NCI-H226 (cell line): Measurements from ENCODE around the gene USP30.
"Not testable (repeated sequence)": the region's sequence is repeated elsewhere in the genome, so short reads cannot be mapped to it uniquely, and the experiment has no call there.

ENCODE experiments used
- DNase-seq: peaks from one replicate; pipeline ENCODE4 v3.0.0-alpha.2; 2015

USP30 gene

DNA sequence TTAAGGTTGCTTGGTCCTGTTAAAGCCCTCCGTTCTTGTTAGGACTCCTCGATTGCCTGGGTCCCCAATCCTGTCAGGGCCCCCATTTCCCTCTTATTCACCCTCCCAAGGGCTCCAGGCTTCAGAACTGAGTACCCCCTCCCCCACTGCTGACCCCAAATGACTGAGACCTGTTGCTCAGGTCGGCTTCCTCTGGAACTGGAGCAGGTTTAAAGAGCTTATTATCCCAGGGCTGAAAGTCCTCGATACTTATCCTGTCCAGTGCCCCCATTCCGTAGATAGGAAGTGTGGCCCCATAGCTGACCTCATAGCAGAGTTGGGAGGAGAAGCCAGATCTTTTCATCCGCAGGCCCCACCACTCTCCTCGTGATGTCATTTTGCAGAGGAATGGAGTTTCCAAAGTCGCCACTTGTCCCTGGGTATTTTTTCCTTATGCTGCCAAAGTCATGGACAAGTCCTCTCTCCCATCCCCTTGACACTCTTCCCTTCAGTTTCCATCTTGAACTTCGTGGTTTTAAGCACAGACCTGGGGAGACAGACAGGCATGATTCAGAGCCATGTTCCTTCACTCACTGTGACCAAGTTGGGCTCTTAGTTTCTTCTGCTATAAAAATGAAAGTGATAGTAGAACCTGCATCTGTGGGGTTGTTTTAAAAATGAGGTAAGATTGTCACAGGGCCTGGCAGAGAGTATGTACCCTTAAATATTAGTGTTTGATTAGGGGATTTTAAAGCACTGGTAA, 1.2 kb downstream of the USP30 start:
- no peak for DNase-seq

DNA sequence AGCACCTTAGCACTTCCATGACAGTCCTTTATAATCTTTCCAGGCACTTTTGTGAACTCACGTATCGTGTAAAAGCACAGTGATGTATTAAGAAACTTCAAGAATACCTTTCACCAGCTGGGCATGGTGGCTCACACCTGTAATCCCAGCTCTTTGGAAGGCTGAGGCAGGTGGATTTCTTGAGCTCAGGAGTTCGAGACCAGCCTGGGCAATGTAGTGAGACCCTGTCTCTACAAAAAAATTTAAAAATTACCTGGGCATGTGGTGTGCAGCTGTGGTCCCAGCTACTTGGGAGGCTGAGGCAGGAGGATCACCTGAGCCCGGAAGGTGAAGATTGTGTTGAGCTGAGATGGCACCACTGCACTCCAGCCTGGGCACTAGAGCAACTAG, 1.7 kb downstream of the USP30 start:
- not testable (repeated sequence) for DNase-seq

DNA sequence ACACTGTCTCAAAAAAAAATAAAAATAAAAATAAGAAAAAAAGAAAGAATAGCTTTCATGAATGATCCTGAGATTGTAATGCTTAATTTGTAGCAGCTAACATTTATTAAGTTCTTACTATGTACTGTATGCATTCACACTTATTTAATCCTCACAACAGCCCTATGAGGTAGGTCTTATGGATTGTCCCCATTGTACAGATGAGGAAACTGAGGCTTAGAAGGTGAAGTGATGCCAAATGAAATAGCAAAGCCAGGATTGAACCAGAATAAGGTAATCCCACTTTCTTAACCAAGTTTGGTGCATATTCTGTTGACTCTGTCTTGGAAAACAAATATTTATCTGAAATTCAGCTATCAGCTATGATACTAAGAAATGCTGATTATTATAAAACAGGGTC, 2.1 kb downstream of the USP30 start:
- DNase-seq: no peak

DNA sequence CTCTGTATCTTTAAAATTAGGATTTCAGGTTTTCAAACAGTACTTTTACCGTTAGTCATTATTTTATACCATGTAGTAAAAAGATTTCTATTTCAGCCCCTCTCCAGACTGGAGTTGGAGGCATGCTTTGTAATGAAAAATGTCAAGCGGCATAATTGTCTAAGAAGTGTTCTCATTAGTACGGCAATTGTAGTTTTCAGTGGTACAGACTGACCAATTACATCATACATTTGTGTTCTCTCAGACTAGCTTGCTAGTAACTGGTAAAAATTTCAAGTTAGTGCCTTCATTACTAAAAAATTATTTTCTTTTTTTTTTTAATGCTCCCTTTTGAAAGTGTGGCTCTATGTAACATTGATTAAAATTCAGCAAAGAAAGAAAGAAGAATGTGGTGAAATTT, 4.5 kb downstream of the USP30 start:
- DNase-seq: no peak

DNA sequence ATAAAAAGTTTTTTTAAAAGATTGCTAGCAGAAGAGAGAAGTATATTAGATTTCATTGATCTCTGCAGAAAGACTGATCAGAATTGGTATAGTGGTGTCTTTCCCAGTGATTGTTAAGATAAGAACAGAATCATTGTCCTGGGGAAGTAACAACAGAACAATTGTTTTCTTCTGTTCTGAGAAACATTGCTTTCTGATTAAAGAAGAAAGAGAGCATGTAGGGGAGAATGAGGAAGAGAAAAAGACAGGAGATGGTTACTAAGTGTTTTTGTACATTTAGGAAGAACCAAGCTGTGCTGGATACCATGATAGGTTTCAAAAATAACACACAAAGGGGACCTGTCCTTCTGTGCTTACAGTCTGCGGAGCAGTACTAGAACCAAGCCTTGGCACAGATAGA, 5.0 kb downstream of the USP30 start:
- no peak for DNase-seq

DNA sequence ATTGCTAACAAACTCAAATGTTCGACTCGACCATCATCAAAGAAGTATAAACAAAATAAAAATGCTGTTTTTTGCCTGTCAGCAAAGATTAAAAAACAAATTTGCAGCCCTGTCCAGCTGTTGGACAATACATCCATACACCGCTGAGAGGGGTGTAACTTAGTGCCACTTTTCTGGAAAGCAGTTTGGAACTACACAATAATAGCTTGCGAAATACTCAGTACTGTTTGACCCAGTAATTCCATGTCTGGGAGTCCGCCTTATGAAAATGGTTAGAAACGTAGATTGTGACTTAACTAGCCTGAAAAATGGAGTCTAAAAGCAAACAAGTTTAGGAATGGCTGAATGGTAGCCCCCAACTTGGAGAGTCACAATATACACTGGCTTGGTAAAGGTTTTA, 6.4 kb downstream of the USP30 start:
- DNase-seq: no peak

DNA sequence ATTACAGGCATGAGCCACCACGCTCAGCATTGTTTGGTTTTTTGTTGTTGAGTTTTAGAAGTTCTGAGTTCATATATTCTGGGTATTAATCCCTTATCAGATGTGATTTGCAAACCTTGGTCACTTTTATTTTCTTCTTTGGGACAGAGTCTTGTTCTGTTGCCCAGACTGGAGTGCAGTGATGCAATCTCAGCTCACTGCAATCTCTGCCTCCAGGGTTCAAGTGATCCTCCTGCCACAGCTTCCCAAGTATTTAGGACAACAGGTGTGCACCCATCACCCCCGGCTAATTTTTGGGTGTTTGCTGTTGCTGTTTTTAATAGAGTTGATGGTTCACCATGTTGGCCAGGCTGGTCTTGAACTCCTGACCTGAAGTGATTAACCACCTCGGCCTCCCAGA, 11.8 kb downstream of the USP30 start:
- no peak for DNase-seq

DNA sequence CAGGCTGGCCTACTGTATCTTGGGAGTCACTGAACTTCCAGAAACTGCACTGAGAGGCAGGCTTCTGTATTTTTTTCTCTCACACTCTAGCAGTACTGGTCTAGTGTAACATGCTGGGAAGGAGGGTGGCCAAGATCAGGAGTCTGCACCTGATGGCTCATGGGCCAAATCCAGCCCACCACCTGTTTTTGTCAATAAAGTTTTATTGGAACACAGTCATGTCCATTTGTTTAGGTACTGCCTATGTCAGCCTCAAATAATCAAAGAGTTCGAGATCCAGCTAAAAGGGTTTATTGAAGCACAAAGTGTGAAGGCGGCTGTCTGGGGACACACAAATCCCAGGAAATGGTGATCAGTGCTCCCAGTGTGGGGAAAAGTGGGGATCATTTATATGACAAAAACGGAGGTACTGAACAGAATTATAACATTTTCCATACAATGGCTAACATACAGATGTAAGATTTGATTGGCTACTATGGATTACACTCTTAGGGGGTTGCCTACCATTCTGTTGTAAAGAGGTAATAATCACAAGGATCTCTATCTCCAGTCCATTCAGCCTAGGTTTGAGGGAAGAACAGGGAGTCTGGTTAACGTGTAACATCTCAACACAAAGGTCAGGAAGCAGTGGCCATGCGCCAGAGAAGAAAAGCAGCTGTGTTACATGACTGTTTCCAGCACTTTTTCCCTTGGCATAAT, 12.9 kb downstream of the USP30 start:
- no peak for DNase-seq

DNA sequence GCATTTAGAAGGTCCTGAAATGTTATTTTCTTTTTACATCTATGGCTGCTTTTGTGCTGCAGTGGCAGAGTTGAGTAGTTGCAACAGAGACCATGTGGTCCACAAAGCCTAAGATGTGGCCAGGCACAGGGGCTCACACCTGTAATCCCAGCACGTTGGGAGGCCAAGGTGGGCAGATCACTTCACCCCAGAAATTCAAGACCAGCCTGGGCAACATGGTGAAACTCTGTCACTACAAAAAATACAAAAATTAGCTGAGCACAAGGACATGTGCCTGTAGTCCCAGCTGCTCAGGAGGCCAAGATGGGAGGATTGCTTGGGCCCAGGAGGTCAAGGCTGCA, 13.4 kb downstream of the USP30 start:
- DNase-seq: no peak

DNA sequence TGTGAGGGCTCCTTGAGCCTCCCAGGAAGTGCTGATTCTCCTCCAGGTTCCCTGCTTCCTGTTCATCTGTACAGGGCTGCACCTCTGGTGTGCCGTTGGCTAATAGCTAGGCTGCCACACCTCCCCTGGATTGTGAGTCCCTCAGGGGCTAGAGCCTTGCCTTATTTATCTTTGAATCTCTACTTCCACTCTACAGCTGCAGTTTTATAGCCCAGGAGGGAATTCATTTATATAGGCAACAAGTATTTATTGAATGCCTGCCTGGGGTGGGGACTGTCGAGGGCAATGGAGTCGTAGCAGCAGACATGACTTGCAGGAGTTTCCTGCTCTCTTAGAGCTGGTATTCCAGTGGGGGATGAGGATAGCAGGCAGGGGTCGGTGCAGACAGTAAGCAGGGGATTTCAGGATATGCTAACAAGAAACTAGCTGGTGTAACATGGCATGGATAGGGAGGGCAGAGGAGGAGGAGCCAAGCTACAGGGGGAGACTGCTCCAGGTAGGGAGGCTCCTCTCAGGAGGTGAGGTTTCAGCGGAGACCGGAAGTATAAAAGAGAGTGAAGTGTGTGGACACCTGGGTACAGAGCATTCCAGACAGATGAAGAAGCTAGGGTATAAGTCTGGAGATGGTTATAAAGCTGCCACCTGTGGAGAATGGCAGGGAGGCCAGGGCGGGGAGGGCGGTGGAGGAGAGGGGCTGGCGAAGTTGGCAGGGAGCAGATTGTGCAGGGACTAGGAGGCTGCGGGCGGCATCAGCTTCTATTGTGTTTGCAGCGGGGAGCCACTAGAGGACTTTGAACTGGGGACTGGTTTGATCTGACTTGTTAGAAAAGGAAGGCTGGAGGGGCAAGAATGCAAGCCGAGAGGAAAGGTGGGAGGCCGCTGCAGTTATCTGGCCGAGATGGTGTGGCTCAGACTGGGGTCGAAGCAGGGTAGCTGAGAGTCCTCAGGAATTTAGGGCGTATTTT, 17.2 kb downstream of the USP30 start:
- no peak for DNase-seq

DNA sequence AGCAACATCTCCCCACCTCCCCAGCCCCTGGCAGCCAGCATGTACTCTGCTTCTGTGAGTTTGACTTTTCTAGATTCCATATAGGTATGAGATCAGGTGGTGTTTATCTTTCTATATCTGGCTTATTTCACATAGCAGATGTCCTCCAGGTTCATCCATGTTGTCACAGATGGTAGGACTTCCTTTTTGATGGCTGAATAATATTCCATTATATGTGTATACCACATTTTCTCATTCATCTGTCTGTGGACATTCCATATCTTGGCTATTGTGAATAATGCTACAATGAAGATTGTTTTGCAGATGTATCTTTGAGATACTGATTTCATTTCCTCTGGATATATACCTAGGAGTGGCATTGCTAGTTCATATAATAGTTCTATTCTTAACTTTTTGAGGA, 22.5 kb downstream of the USP30 start:
- no peak for DNase-seq

DNA sequence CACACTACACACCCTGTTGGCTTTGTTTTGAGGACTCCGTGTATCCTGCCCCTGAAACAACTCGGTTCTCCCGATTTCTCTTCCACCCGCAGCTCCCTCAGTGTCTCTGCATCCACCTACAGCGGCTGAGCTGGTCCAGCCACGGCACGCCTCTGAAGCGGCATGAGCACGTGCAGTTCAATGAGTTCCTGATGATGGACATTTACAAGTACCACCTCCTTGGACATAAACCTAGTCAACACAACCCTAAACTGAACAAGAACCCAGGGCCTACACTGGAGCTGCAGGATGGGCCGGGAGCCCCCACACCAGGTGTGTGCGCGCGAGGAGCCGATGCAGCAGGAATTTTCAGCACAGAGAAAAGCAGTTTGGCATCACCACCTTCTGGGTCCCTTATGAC, 30.4 kb downstream of the USP30 start:
- DNase-seq: no peak

DNA sequence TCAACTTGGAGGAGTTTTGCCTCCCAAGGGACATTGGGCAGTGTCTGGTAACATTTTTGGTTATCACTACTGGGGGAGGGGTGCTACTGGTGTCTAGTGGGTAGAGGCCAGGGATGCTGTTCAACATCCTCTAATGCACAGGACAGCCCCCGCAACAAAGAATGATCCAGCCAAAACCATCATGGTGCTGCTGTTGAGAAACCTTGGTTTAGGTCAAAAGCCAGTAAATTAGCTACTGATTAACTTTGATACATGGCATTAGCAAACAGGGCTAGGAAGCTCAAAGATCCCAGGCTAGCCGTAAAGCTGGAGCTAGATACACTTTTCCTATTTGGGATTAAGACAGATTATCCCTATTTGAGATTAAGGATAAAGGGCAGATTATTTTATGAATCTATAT, 32.0 kb downstream of the USP30 start:
- DNase-seq: no peak

DNA sequence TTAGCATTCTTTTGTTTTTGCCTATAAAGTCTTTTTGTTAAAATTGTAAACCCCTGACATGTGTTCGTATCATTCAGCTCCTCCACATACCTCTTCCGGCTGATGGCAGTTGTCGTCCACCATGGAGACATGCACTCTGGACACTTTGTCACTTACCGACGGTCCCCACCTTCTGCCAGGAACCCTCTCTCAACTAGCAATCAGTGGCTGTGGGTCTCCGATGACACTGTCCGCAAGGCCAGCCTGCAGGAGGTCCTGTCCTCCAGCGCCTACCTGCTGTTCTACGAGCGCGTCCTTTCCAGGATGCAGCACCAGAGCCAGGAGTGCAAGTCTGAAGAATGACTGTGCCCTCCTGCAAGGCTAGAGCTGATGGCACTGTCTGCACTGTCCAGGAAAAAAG, 33.2 kb downstream of the USP30 start:
- DNase-seq: no peak

DNA sequence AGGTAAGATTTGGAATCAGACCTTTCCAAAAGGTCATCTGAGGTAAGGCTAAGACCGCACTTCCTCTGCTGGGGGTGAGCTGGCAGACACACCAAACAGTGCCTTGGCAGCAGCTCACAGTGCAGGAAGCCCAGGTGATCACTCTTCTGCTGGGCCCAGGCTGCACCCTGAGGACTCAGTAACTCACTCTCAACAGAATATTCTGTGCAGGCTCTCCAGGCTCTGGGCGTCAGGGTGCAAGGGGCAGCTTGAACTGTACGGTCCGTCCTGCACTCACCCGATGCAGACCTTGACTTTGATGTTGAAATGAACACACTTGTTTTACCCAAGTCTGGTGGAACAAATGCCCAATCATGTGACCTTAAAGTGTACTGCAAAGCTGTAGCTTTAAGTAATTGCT, 34.9 kb downstream of the USP30 start:
- DNase-seq: no peak

DNA sequence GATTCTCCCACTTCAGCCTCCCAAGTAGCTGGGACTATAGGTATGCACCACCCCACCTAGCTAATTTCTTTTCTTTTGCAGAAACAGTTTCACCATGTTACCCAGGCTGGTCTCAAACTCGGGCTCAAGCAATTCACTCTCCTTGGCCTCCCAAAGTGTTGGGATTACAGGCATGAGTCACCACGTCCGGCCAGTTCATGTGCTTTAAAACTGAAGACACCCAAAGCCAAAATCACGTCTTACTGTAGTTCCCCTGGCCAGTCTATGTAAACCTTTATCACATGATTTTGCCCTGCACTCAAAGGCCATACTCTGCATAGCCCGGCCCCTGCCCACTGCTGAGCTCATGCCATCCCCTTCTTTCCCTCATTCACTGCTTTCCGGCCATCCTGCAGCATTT, 36.4 kb downstream of the USP30 start:
- no peak for DNase-seq

DNA sequence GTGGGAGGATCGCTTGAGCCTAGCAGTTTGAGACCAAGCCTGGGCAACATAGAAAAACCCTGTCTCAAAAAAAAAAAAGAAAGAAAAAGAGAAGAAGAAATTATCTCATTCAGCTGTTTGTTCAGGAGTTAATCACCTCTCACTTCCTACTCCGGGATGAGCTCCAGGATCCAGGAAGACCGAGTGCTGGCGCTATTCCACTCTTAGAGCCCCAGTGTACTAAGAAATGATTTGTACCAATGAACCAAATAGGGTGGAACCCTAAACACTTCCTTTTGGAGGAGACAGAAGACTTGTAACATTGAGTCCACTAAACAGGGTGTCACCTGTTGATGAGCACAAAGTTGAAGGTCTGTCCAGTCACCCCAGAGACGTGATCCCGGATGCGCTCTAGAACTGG, 37.3 kb downstream of the USP30 start:
- DNase-seq: no peak

DNA sequence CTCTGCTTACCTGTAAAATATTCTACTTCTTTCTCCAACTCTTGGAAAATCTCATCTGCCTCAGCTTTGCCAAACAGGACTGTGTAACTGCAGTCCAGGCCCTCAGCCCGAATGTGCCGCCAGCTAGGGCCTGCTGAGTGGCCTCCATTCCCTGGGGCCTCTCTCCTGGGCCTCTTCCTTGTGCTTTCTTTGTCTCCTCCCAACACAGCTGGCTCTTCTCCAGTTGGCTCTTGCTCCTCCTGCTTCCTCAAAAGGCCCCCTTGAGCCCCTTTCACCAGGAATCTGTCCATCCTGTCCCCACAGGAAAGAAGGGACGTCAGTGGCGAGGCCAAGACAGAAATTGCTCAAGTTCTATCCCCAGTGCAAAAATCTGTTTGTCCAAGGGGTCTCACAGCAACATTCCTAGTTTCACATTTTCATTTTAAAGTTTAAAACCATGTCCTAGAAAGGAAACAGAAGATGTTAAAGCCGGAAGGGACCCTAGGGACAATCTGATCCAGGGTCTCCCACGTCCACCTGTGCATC, 40.2 kb downstream of the USP30 start:
- DNase-seq: no peak

DNA sequence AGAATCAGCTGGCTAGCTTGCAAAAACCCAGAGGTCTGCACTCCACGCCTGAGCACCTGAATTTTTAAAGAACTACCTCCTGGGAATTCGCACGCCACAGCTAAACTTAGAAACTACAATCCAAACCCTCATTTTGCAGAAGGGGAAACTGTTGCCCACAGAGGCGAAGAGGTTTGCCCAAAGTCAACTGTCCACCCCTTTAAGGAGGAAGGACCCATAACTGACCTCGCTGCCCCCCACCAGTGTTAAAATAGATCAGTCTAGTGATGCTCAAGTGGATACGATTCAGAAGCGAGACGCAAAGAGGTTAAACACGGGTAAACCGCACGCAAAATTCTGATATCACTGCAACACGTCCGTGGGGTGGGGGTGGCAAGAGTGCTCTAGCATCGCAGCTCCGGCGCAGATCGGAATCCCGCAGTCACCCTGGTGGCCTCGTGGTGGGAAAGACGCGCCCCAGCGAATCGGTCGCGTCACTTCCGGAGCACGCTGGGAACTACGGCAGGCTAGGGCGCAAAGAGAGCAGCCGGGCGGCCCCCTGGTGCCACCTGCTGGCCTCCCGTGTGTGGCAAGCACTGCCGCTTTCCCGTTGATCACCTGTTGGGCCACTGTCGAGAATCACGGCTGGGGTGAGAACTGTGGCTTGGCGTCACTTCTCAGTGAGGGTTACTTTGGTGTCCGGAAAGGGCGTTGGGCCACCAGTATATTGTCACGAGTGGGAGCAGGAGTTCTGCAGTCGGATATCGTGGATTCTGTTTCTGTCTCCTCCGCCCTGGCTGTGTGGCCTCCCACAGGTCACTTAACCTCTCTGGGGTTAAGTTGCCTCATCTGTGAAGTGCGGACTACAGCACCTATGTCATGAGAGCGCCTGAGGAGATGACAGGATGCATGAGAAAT, 40.9 kb downstream of the USP30 start, which contains the start of gene ALKBH2:
Gene ALKBH2 (minus strand): TSS at position 451 of the 897 bp plus-strand sequence. CDS start 686 bp downstream, outside the sequence.
- peak; percentile 76 for DNase-seq

DNA sequence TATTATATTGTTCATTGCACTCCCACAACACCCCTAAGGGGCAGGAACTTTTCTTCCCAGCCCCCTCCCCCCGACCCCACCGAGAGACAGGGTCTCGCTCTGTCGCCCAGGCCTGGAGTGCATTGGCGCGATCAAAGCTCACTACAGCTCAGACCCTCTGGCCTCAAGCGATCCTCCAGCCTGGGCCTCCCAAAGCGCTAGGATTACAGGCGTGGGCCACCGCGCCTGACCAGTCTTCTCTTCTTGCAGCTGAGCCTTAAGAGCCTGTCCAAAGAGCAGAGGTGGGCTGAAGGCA, 44.7 kb downstream of the USP30 start:
- no peak for DNase-seq

DNA sequence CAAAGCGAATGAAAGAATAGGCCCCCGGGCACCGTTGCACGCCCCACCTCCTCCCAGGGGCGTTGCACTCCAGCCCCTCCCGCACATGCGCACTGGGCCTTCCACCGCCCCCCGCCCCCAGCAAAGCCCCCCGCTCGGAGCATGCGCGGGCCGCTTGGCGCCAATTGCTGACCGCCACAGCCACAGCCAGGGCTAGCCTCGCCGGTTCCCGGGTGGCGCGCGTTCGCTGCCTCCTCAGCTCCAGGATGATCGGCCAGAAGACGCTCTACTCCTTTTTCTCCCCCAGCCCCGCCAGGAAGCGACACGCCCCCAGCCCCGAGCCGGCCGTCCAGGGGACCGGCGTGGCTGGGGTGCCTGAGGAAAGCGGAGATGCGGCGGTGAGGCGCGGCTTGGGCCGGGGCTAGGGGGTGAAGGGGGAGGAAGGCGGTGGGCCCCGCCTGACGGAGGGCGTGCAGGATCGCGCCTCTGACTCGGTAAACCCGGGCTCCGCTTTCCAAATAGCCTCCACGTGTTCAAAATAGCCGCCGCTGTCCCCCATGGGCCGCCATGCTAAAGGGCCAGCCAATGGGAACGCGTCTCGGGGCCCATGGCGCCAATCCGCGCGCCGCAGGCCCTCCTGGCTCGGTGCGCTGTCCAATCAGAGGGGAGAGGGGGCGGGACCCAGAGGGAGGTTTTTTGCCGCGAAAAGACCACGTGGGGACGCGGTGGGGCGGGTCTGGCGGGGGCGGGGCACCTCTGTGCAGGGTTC, 45.2 kb downstream of the USP30 start, which contains the start of gene UNG:
Gene UNG (plus strand): TSS at position 163 of the 748 bp plus-strand sequence. CDS start 83 bp downstream, at position 246.
- DNase-seq: peak; percentile 93

DNA sequence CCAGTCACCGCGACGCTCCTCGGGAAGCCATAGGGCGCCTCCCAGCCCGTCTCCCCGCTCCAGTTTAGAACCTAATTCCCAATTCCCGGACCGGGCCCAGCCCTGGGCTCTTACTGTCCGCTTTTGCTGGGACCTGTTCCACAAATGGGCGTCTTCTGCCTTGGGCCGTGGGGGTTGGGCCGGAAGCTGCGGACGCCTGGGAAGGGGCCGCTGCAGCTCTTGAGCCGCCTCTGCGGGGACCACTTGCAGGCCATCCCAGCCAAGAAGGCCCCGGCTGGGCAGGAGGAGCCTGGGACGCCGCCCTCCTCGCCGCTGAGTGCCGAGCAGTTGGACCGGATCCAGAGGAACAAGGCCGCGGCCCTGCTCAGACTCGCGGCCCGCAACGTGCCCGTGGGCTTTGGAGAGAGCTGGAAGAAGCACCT, 45.8 kb downstream of the USP30 start:
- peak; percentile 17 for DNase-seq
